Measurements from ENCODE around the gene DGKA. TPM values are rescaled to one million over a fixed set of nuclear protein-coding genes. Genes with fewer than 3 reads are reported as not detected.
"Not testable (repeated sequence)": the region's sequence is repeated elsewhere in the genome, so short reads cannot be mapped to it uniquely, and the experiment has no call there.

The DGKA gene
- total RNA-seq, 4 donors from 2014 or later: 26.0 to 57.0 (median 37.9) TPM

DNA sequence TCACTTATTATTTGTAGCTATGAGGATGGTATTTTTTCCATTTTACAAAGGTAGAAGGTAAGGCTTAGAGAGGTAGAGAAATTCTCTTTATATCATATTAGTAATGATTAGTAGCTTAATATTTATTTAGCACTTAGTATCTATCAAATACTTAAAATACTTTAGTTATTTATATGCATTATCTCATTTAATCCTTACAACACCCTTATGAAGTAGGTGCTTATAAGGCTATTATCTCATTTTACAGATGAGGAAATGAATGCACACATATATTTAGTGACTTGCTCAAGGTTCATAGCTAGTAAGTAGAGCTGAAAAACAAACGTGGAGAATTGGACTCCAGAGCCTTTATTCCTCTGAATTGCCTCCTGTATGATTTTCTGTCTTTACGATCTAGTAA is 53.9 kb downstream of the DGKA start:
- ATAC-seq (ENCODE audit: low FRiP score): no peak

DNA sequence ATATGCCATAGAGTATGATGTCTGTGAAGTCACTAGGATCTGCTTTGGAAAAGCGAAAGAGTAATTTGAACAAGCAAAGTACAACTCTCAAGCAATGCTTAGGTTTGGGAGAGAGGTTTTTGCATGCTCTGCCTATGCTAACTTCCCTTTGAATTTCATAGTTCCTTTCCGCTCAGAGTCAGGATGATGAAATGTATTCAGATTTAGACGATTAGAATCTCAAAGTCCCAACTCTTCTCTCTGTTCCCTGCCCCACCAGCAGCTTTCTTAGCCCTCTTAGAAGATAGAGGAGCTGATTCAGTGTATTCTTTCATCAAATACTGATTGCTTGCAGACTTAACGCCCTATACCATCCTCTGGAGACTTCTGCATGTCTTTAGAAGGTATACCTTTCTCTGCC is 54.4 kb downstream of the DGKA start:
- DNase-seq (ENCODE audit: low spot score) (no peak), ATAC-seq (ENCODE audit: low FRiP score) (no peak)
- TF ChIP-seq, protein P1, sequence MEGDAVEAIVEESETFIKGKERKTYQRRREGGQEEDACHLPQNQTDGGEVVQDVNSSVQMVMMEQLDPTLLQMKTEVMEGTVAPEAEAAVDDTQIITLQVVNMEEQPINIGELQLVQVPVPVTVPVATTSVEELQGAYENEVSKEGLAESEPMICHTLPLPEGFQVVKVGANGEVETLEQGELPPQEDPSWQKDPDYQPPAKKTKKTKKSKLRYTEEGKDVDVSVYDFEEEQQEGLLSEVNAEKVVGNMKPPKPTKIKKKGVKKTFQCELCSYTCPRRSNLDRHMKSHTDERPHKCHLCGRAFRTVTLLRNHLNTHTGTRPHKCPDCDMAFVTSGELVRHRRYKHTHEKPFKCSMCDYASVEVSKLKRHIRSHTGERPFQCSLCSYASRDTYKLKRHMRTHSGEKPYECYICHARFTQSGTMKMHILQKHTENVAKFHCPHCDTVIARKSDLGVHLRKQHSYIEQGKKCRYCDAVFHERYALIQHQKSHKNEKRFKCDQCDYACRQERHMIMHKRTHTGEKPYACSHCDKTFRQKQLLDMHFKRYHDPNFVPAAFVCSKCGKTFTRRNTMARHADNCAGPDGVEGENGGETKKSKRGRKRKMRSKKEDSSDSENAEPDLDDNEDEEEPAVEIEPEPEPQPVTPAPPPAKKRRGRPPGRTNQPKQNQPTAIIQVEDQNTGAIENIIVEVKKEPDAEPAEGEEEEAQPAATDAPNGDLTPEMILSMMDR (IDR thresholded peaks at IDR 0.05): no peak

More for the DNA sequence above, 53.9 kb downstream of the DGKA start:
- no peak for DNase-seq (ENCODE audit: low spot score)
- TF ChIP-seq, protein P1 (IDR thresholded peaks at IDR 0.05): no peak

DNA sequence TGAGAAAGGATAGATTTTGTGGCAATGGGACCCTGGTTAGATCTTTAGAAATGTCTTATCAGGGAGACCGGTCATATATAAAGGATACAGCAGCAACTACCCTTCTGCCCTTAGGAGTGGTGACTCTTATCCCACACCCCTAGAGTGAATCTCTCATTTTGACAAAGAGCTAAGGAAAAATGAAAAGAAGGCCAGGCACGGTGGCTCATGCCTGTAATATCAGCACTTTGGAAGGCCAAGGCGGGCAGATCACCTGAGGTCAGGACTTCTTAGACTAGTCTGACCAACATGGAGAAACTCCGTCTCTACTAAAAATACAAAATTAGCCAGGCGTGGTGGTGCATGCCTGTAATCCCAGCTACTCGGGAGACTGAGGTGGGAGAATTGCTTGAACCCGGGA is 55.0 kb downstream of the DGKA start:
- not testable (repeated sequence) for DNase-seq (ENCODE audit: low spot score); ATAC-seq (ENCODE audit: low FRiP score)

DNA sequence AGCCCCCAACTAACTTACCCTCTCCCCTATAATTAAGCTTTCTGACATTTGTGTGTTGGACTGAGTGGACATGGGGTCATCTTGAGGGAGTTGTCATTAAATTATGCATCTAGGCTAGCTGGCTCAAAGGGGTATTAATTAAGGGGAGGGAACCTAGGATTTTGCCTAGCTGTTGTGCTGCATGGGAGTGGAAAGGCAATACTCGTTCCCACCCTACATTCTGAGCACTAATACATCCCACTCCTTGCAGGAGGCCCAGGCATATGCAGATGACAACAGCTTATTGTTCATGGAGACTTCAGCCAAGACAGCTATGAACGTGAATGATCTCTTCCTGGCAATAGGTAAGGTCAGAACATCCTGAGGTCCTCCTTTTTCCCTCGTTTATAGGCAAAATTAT is 60.1 kb downstream of the DGKA start:
- DNase-seq (ENCODE audit: low spot score): no peak
- TF ChIP-seq, protein P1 (IDR thresholded peaks at IDR 0.05): no peak
- no peak for ATAC-seq (ENCODE audit: low FRiP score)

DNA sequence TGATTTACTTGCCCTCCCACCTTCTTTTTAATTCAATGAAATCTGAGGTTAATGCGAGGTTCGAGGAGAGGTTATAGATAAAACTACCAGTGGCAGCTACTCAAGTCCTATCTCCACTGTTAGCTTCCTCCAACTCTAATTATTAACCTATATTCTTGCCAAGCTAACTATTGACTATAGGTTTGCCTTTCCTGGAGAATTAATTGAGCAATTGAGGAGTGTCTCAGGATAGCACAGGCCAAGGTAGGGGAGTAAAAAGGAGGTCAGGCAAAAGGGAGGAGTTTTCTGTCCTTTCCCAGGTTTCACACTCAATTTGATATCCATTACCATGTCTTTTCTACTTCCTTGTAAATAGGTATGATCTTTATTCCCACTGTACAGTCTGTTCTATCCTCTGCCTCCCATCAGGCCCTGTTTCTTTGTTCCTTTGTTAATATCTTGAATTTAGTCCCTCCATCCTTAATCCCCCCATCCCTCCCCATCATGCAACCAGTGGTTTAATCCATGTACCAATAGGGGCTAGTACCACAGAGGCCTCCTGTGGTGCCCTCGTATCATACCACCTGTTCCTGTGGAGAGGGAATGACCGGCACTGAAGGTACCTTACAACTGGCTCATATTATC is 62.4 kb downstream of the DGKA start:
- ATAC-seq (ENCODE audit: low FRiP score) (no peak), DNase-seq (ENCODE audit: low spot score) (no peak)
- TF ChIP-seq, protein P1 (IDR thresholded peaks at IDR 0.05): no peak

DNA sequence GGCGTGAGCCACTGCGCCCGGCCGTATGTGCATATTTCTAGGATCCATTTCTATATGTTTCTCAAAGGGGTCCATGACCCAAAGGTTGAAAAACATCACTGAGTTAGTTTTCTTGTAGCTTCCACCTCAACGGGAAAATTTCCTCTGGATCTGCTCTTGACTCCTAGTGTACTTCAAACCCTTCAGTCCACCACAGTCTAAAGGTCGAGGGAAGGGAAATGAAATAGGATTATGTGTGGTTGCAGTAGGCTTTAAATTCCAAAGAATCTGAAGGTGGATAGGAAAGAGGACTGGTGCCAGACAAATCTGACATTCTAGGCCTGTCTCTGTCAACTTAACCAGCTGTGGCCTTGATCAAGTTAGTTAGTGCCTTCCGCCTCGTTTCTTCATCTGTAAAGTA is 64.4 kb downstream of the DGKA start:
- TF ChIP-seq, protein P1 (IDR thresholded peaks at IDR 0.05): no peak
- no peak for DNase-seq (ENCODE audit: low spot score)
- ATAC-seq (ENCODE audit: low FRiP score): no peak

DNA sequence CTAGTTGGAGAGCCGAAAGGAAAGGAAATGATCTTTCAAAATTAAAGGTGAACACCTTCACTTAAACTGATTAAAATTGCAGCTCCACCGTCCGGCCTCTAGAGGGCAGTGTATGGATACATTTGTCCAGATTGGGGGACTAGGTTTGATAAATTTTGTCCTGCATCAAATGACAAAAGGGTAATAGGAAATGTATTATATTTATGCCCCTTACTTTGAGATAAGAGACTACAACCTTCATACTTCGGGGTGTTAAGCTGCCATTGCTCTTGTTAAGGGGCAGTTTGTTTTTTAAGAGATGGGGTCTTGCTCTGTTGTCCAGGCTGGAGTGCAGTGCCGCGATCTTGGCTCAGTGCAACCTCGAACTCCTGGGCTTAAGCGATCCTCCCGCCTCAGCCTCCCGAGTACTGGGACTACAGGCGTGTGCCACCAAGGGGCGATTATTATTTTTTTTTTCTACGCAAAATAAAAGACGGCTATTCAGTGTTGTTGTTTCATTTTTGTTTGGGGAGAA is 65.3 kb downstream of the DGKA start:
- TF ChIP-seq, protein P1 (IDR thresholded peaks at IDR 0.05): peak in 1 of 3 donors; percentile 72
- ATAC-seq (ENCODE audit: low FRiP score) (no peak), DNase-seq (ENCODE audit: low spot score) (no peak)
